RWPE1 (cell line): ENCODE results near the gene ZFAND3.
A peak's percentile ranks its signal among the peaks of the same experiment; 100 is the strongest.

ENCODE experiments used
- CTCF ChIA-PET: fragments of 350-600 bp; sonication (Branson Sonifier 250); formaldehyde crosslinking; extraction: SDS; loops from one replicate; lab custom pipeline; 2021; lab: Yijun Ruan, JAX
- POLR2A ChIA-PET: fragments of 400-600 bp; formaldehyde crosslinking; extraction: SDS; loops from one replicate; lab custom pipeline; 2020; ENCODE audit warnings: antibody characterized with exemption; ENCODE audit not compliant: low non-redundant PET; lab: Yijun Ruan, JAX
- DNase-seq: peaks from one replicate; pipeline ENCODE4 v3.0.0; 2012; ENCODE audit warnings: low spot score
- H3K27ac ChIP-seq: fragments of 450-650 bp; 2 replicates; pipeline ENCODE4 v1.5.1; 2017
- CTCF ChIP-seq: fragments of 450-650 bp; conservative IDR thresholded peaks from 2 replicates; pipeline ENCODE4 v1.5.1; 2017; ENCODE audit warnings: low read depth, mild to moderate bottlenecking

ZFAND3 gene

DNA sequence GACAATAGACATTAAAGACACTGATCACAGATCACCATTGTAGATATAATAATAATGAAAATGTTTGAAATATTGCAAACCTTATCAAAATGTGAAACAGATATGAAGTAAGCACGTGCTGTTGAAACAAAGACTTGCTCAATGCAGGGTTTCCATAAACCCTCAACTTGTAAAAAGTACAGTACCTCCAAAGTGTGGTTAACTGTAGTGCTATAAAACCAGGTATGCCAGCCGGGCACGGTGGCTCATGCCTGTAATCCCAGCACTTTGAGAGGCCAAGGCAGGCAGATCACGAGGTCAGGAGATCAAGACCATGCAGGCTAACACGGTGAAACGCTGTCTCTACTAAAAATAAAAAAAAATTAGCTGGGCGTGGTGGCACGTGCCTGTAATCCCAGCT is 96.6 kb downstream of the ZFAND3 start:
- H3K27ac ChIP-seq, result no peak overlapping the region
- POLR2A ChIA-PET, result no interaction called here
- TF ChIP-seq CTCF, result no peak
- CTCF ChIA-PET, result no interaction called here
- DNase-seq, result no peak

GRCh38 chr6:37916675-37917074 is 97.1 kb downstream of the ZFAND3 start:
- no peak overlapping the region for H3K27ac ChIP-seq
- TF ChIP-seq CTCF, result no peak
- peak; percentile 5 for DNase-seq
- POLR2A ChIA-PET, result no interaction called here
- CTCF ChIA-PET, result no interaction called here

DNA sequence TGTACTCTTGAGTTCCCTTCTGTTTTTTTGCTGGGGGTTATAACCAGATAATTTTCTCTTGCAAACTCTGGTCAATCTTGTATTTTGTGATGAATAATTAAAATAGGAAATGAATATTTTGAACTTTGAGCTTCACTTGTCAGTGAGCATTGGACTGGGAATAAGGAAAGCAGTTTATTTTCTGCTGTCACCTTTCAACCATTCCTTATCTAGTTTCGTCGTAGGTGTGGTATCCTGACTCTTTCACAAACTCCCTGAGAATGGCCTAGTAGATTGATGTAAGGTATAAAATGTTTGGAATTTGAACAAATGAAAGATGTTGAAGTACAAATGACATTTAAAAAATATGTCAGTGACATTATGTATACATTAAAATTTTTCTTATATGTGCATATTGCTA is 98.0 kb downstream of the ZFAND3 start:
- no peak overlapping the region for H3K27ac ChIP-seq
- ChIA-PET CTCF (interaction anchor here (0.5 kb wide), 1 partner anchor 26 kb away, joined by 3 read pairs; no protein-coding TSS in a partner anchor), POLR2A (no interaction called here)
- no peak for TF ChIP-seq CTCF
- DNase-seq, result no peak

GRCh38 chr6:37919417-37920157 is 100.1 kb downstream of the ZFAND3 start:
- TF ChIP-seq CTCF, result no peak
- DNase-seq, result no peak
- H3K27ac ChIP-seq, result no peak overlapping the region
- ChIA-PET POLR2A (no interaction called here), CTCF (no interaction called here)

DNA sequence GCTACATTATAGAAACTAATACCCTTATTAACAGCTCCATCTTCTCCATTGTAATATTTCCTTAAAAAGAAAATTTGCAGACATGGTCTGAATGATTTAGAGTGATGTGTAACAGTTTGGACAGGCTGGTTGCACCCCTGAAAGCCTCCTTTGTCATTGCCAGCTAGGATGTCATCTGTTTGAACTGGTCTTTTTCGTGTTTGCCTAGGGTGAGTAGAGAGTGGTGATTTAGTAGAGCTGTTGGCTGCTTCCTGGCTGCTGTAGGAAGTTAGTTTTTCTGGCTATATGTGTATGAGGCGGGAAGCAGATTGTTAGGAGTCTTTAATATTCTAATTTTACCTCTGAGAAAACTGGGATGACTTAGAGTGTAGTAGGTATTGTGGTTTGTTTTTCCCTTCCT is 101.1 kb downstream of the ZFAND3 start:
- no peak overlapping the region for H3K27ac ChIP-seq
- POLR2A ChIA-PET, result no interaction called here
- DNase-seq, result no peak
- TF ChIP-seq CTCF, result no peak
- CTCF ChIA-PET, result no interaction called here

DNA sequence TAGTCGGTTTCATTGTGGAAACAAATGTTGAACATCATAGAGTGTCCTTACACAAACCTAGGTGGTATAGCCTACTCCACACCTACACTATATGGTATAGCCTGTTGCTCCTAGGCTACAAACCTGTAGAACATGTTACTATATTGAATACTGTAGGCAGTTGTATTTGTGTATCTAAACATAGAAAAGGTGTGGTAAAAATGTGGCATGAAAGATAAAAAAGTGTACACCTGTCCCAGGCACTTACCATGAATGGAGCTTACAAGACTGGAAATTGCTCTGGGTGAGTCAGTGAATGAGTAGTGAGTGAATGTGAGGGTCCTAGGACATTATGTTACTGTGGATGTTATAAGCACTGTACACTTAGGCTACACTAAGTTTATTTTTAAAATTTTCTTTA is 103.0 kb downstream of the ZFAND3 start:
- CTCF ChIA-PET, result no interaction called here
- POLR2A ChIA-PET, result no interaction called here
- no peak overlapping the region for H3K27ac ChIP-seq
- no peak for DNase-seq
- TF ChIP-seq CTCF, result no peak
